HUES64 (cell line): Measurements from ENCODE around the gene HOXD12.

Experiments used
- H3K27ac ChIP-seq: 2 replicates; pipeline ENCODE4 v1.7.0; 2013; ENCODE audit warnings: low read depth, low read length, inconsistent platforms
- H3K27me3 ChIP-seq: 2 replicates; pipeline ENCODE4 v1.6.1; 2013; ENCODE audit warnings: mild to moderate bottlenecking, low read length; ENCODE audit not compliant: insufficient read depth
- H3K36me3 ChIP-seq: 2 replicates; pipeline ENCODE4 v1.6.1; 2013; ENCODE audit warnings: mild to moderate bottlenecking, low read length; ENCODE audit not compliant: insufficient read depth
- H3K4me1 ChIP-seq: 2 replicates; pipeline ENCODE4 v1.6.1; 2013; ENCODE audit warnings: mild to moderate bottlenecking, low read length, moderate library complexity; ENCODE audit not compliant: insufficient read depth
- H3K4me3 ChIP-seq: 2 replicates; pipeline ENCODE4 v1.5.1; 2013; ENCODE audit warnings: mild to moderate bottlenecking, low read length, moderate library complexity
- H3K9ac ChIP-seq: 2 replicates; pipeline ENCODE4 v1.6.1; 2013; ENCODE audit warnings: mild to moderate bottlenecking, low read depth, low read length
- H3K9me3 ChIP-seq: 2 replicates; pipeline ENCODE4 v1.6.1; 2013; ENCODE audit warnings: low read depth, low read length; ENCODE audit not compliant: insufficient read depth
- WGBS: fragments of 150-250, 120-280 bp; methylation state at CpG from one replicate; pipeline ENCODE4 v1.1.7; 2013; ENCODE audit warnings: missing lambda C conversion rate; 5-methylcytosine and 5-hydroxymethylcytosine counted together

Gene HOXD12

DNA sequence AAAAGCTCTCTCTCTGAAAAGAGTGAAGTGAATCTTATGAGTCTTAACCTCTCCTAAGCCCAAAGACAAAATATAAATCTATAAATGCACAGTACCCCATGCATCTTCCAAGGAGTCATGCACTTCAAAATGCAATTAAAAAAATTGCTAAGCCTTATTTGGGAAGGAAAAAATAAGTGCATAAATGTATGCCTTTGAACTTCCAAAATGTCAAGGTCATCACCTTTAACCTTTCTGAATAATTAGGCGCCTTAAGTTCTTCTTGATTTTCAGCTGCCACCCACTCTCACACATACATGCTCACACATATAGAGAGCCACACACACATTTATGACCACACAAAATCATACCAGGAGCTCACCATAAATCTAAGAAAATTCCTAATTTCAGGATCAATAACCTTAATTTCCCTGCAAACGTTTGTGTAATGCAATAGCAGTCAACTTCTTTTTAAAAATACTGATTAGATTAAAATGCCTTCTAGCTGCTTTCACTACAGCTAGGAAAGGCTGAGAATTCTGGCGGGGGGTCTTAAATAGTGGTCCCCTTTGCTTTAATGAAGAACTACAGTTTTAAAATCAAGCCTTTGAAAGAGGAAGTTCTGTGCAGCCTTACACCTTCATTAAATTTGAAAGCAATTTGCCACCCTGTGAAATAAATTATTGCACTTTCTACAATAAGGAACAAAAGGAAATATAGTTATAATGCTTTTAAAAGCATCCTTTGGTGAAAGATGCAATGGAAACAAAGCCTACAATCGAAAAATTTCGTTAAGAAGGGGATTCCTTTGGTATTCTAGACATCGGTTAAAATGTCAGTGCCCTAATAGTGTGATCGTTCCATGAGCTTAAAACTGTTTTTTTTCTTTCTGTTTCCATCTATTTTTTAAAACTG is 11.1 kb downstream of the HOXD12 start:
- H3K27me3 ChIP-seq = peaks cover 99% of the 10 kb centered on the region

GRCh38 chr2:176111309-176111663 is 11.7 kb downstream of the HOXD12 start:
- no peak overlapping the region for H3K9ac ChIP-seq
- no peaks in the 10 kb centered on the region for H3K36me3 ChIP-seq

More for the DNA sequence above, 11.1 kb downstream of the HOXD12 start:
- Histone ChIP-seq H3K9ac (no peak overlapping the region), H3K36me3 (no peaks in the 10 kb centered on the region), H3K4me1 (peaks cover 6% of the 10 kb centered on the region; the same call in 1 of the 2 replicates), H3K27ac (no peak overlapping the region), H3K4me3 (no peak overlapping the region), H3K9me3 (no peaks in the 10 kb centered on the region)
- 28% methylated on average over 7 of the region's 7 CpGs for WGBS

GRCh38 chr2:176111846-176112374 is 12.3 kb downstream of the HOXD12 start:
- 5% methylated on average over 28 of the region's 29 CpGs for WGBS
- Histone ChIP-seq H3K9me3 (peaks cover 4% of the 10 kb centered on the region; the same call in 1 of the 2 replicates), H3K4me3 (no peak overlapping the region), H3K27me3 (peaks cover 99% of the 10 kb centered on the region), H3K9ac (no peak overlapping the region), H3K36me3 (no peaks in the 10 kb centered on the region), H3K27ac (no peak overlapping the region), H3K4me1 (peaks cover 6% of the 10 kb centered on the region; the same call in 1 of the 2 replicates)

More at GRCh38 chr2:176111309-176111663, 11.7 kb downstream of the HOXD12 start:
- Histone ChIP-seq H3K4me1 (peaks cover 6% of the 10 kb centered on the region; the same call in 1 of the 2 replicates), H3K9me3 (no peaks in the 10 kb centered on the region), H3K27me3 (peaks cover 99% of the 10 kb centered on the region), H3K27ac (no peak overlapping the region), H3K4me3 (no peak overlapping the region)
- 3% methylated on average over 16 of the region's 16 CpGs for WGBS

DNA sequence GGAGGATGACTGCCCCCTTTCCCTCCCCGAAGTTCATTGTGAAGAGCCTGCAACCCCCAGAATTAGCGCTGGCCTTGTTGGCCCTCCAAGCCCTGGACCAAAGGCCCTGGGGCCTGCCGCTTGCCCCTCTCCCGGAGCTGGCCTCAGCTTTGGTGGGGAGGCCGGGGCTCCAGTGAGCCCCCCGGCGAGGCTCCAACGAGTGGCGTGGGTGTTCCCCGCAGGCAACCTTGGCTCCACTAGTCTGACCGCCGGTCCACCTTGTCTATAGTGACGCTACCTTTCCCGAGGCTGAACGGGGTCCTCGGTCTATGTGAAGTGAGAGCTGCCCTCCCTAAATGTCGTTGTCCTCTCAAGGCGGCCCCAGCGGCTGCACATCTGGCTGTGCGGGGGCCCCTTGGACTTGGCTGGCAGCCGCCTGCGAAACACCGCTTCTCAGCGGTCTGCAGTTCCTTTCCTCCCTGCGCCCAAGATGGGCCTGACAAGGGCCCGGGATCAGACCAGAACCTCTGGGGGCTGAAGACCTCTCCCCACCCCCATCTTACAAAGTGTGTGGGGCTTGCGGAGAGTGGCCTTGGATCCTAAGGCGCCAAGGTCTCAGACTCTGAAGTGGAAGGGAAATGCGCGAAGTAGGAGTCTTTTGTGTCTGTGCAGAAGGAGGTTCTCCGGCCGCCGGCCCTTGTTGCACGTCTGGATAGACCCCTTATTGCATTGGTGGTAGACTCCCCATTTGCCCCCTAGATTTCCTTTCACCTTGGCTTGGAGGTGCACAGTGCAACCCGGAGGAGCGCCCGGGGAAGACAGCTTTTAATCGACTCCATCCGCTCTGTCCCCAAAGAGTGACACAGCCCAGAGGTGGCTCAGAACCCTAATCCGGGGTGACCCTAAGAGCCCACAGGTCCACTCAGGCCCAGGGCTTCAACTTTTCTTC is 13.0 kb downstream of the HOXD12 start:
- H3K9ac ChIP-seq = no peak overlapping the region
- H3K36me3 ChIP-seq = no peaks in the 10 kb centered on the region
- no peak overlapping the region for H3K27ac ChIP-seq
- peaks cover 100% of the 10 kb centered on the region for H3K27me3 ChIP-seq
- 10% methylated on average over 38 of the region's 40 CpGs for WGBS
- H3K4me3 ChIP-seq = no peak overlapping the region
- H3K4me1 ChIP-seq = peaks cover 4% of the 10 kb centered on the region; the same call in 1 of the 2 replicates
- peaks cover 7% of the 10 kb centered on the region; the same call in 1 of the 2 replicates for H3K9me3 ChIP-seq

GRCh38 chr2:176114120-176114929 is 14.7 kb downstream of the HOXD12 start:
- Histone ChIP-seq H3K27me3 (peaks cover 100% of the 10 kb centered on the region), H3K9me3 (peaks cover 7% of the 10 kb centered on the region; the same call in 1 of the 2 replicates), H3K4me1 (peaks cover 4% of the 10 kb centered on the region; the same call in 1 of the 2 replicates), H3K27ac (no peak overlapping the region), H3K36me3 (no peaks in the 10 kb centered on the region), H3K4me3 (no peak overlapping the region), H3K9ac (no peak overlapping the region)
- WGBS = 7% methylated on average over 25 of the region's 26 CpGs

DNA sequence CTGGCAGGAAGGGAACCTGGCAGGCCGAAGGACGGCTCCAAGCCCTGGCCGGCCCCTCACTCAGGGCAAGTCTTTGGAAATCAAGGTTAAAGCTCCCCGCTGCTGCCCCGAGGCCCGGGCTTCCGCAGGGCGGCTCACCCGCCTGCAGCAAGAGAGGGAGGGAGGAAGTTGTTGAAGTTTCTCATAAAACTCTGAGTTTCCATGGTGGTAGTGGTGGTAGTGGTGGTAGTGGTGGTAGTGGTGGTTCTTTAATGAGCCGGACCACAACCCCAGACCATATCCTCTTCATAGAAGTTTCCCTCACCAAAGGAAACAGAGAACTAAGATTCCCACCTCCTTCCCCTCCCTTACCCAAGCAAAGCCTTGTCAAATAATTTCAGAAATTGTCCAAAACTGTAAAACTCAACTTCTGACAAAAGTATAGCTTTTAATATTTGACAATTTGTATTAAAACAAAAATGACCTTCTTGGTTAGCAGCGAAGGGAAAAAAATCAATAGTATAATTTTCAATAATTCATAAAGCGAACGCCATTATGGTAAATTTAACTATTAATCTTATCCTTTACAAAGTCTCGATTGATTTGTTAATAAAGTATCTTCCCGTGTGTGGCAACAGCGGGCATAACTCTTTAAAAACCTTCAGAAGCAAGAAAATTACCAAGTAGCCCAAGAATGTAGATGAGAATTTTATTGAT is 15.5 kb downstream of the HOXD12 start:
- Histone ChIP-seq H3K4me3 (no peak overlapping the region), H3K36me3 (no peaks in the 10 kb centered on the region), H3K9me3 (peaks cover 7% of the 10 kb centered on the region; the same call in 1 of the 2 replicates), H3K4me1 (peaks cover 4% of the 10 kb centered on the region; the same call in 1 of the 2 replicates), H3K9ac (no peak overlapping the region), H3K27me3 (peaks cover 100% of the 10 kb centered on the region), H3K27ac (no peak overlapping the region)
- 18% methylated on average over 13 of the region's 16 CpGs for WGBS

DNA sequence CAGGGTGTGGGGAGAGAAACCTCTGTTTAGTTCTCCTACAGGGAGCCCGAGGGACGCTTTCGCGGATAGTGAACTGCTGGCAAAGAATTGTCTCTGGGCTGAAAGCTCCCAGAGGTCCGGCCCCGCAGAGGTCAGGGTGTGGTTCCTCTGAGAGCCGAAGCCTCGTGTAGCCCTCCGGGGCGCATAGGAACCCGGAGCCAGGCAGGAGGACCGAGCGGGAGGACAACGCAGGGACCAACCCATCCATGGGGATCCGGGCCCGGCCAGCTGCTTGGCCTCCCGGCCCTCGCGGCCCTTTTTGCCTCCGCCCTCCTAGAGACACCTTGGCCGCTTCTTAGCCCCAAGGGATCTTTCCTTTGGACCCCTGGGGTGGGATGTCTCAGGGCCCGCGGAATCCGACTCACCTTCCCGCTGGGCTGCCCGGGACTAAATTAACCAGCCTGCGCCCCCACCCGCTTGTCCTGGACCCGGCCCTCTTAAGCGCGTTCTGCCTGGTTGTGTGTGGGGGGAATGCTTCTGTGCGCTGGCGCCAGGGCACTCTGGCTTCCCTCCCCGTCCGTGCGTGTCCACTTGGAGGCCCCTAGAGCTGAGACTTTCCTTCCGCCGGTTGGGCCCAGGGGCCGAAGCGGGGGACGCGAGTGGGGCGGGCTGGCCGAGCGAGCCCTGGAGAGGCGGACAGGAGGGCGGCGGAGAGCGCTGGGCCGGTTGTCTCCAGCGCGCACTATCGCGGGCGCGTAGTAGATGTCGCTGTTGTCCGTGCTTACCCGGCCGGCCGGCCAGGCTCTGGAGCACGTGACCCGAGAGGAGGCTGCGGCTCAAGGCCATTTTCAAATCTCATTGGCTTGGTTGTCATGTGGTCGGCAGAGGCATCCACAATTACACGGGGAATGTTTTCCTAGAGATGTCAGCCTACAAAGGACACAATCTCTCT is 16.6 kb downstream of the HOXD12 start, which contains the start of gene HOXD10:
Gene HOXD10 (plus strand): TSS at position 896 of the 931 bp plus-strand sequence. CDS start 56 bp downstream, outside the sequence.
- H3K4me1 ChIP-seq = peaks cover 4% of the 10 kb centered on the region; the same call in 1 of the 2 replicates
- no peak within 1 kb of the TSS for H3K9ac ChIP-seq
- H3K4me3 ChIP-seq = no peak within 1 kb of the TSS
- no peak within 1 kb of the TSS for H3K27ac ChIP-seq
- no peaks in the 10 kb centered on the region for H3K36me3 ChIP-seq
- 4% methylated on average over 66 of the region's 66 CpGs for WGBS
- H3K9me3 ChIP-seq = peaks cover 7% of the 10 kb centered on the region; the same call in 1 of the 2 replicates
- peaks cover 100% of the 10 kb centered on the region for H3K27me3 ChIP-seq

DNA sequence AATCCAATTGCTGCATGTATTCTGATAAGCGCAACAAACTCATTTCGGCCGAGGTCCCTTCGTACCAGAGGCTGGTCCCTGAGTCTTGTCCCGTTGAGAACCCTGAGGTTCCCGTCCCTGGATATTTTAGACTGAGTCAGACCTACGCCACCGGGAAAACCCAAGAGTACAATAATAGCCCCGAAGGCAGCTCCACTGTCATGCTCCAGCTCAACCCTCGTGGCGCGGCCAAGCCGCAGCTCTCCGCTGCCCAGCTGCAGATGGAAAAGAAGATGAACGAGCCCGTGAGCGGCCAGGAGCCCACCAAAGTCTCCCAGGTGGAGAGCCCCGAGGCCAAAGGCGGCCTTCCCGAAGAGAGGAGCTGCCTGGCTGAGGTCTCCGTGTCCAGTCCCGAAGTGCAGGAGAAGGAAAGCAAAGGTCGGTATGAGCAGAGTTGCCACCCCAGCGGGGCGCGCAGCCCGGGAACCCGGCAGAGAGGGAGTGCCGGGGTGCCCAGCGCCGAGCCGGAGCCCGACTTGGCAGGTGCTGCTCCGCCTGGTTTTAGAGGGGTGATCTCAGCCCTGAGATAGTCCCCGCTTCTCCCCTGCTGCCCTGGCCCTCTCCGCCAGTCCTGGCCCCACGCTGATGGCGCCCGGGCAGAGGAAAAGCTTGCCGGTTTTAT is 17.7 kb downstream of the HOXD12 start:
- Histone ChIP-seq H3K27me3 (peaks cover 100% of the 10 kb centered on the region), H3K27ac (no peak overlapping the region), H3K9me3 (peaks cover 7% of the 10 kb centered on the region; the same call in 1 of the 2 replicates), H3K4me1 (peaks cover 4% of the 10 kb centered on the region; the same call in 1 of the 2 replicates), H3K36me3 (no peaks in the 10 kb centered on the region), H3K4me3 (no peak overlapping the region), H3K9ac (no peak overlapping the region)
- WGBS = 72% methylated on average over 40 of the region's 40 CpGs
